ENCODE measurements around the gene PCDH9. TPM values are rescaled to one million over a fixed set of nuclear protein-coding genes. Genes with fewer than 3 reads are reported as not detected.

The PCDH9 gene, protein sequence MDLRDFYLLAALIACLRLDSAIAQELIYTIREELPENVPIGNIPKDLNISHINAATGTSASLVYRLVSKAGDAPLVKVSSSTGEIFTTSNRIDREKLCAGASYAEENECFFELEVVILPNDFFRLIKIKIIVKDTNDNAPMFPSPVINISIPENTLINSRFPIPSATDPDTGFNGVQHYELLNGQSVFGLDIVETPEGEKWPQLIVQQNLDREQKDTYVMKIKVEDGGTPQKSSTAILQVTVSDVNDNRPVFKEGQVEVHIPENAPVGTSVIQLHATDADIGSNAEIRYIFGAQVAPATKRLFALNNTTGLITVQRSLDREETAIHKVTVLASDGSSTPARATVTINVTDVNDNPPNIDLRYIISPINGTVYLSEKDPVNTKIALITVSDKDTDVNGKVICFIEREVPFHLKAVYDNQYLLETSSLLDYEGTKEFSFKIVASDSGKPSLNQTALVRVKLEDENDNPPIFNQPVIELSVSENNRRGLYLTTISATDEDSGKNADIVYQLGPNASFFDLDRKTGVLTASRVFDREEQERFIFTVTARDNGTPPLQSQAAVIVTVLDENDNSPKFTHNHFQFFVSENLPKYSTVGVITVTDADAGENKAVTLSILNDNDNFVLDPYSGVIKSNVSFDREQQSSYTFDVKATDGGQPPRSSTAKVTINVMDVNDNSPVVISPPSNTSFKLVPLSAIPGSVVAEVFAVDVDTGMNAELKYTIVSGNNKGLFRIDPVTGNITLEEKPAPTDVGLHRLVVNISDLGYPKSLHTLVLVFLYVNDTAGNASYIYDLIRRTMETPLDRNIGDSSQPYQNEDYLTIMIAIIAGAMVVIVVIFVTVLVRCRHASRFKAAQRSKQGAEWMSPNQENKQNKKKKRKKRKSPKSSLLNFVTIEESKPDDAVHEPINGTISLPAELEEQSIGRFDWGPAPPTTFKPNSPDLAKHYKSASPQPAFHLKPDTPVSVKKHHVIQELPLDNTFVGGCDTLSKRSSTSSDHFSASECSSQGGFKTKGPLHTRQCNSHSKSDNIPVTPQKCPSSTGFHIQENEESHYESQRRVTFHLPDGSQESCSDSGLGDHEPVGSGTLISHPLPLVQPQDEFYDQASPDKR (N-terminal part only)
- total RNA-seq (2013; cell fraction: nucleolus; rRNA removed), result 0.02 TPM in 1 of 2 replicates, not detected in the other
- total RNA-seq (2014; rRNA removed), result 0.05 and 0.11 TPM in 2 replicates
- 0.04 and 0.05 TPM in 2 replicates for total RNA-seq (2014; rRNA removed; fragmentation: Illumina TruSeq; extraction: Trizol)
- total RNA-seq (2021), result 0.05 and 0.08 TPM in 2 replicates
- polyA plus RNA-seq (2011; ENCODE audit: low read depth), result 0.03 TPM
- 2.3 and 2.7 TPM in 2 replicates for polyA plus RNA-seq (2011; rRNA removed)
- 1.1 and 1.6 TPM in 2 replicates for polyA plus RNA-seq (2011; cell fraction: cytosol; rRNA removed)
- 1.8 and 1.9 TPM in 2 replicates for polyA plus RNA-seq (2011; cell fraction: nucleus; rRNA removed)
- polyA plus RNA-seq (2012), result not detected in 2 replicates
- polyA plus RNA-seq (2014; fragmentation: Illumina TruSeq; extraction: Trizol), result 0.12 and 0.14 TPM in 2 replicates
- polyA plus RNA-seq (2014; fragmentation: Nextera tagmentation; extraction: Ambion mirVana), result under 1 TPM; 0.02 to 0.05 TPM
- 0.03 and 0.05 TPM in 2 replicates for polyA plus RNA-seq (2014; rRNA removed)
- under 1 TPM in 1 of 2 experiments, not detected in 1; 0.09 TPM for polyA plus RNA-seq (2016; fragmentation: Nextera tagmentation; extraction: Ambion mirVana)
- polyA minus RNA-seq (2011; rRNA and poly(A)+ RNA removed), result 5.4 and 7.9 TPM in 2 replicates
- polyA minus RNA-seq (2011; cell fraction: cytosol; rRNA and poly(A)+ RNA removed), result 0.67 and 1.1 TPM in 2 replicates
- polyA minus RNA-seq (2011; cell fraction: nucleus; rRNA and poly(A)+ RNA removed), result 3.7 and 5.1 TPM in 2 replicates
- Bru-seq, nascent RNA, result percentile 1 among the genes with signal in this experiment
- BruChase-seq, experiment 1, labeled RNA remaining after a 6-hour chase, result percentile 0 among the genes with signal in this experiment
- BruChase-seq, experiment 2, labeled RNA remaining after a 2-hour chase, result percentile 2 among the genes with signal in this experiment
- long read RNA-seq, experiment 1, full-length matches to known transcripts, result 1 of 1 reads
- long read RNA-seq, experiment 1, partial matches to known transcripts, result 0 of 1 reads
- long read RNA-seq, experiment 1, other reads (novel, unspliced or antisense), result 0 of 1 reads
- long read RNA-seq, experiment 2, full-length matches to known transcripts, result 8 of 23 reads
- long read RNA-seq, experiment 2, partial matches to known transcripts, result 0 of 23 reads
- long read RNA-seq, experiment 2, other reads (novel, unspliced or antisense), result 15 of 23 reads

DNA sequence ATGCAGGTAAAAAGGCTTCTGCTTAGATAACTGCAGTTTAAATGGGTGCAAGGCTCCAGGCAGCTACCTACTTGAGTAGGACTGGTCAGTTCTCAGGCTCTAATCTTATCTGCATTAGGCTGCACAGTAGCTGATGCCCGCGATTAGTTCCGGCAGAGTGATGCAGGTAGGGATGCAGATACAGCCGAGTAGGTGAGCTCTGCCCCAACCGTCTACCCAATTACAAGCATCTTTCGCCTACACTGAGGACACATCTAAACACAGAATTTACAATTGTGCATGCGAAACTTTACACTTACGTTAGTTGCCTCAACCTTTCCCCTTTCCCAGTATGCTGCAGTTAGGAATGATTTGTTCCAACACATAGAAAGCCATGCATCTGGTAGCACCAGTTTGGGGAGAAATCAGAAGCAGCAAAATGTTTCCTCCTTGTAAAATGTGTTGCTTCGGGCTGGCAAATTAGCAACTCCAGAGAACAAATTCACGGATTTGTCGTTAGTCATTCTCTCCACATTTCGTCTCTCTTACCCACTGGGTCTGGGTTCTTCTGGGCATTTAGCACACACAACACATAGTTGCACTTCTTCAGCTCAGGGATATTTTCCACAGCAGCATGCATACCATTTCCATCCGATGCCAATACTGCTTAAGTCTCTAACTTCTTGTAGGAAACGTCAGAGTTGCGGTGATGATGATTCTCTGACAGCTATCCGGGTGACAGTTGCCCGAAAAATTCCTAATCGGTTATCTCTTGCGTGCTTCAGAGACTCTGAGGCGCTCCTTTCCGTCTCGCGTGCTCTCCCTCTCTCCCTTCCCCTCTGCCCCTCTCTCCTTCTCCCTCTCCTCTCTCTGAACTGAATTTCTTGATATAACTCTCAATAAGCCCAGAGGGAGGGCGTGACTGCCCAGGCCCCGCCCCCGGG, at the start of gene PCDH9:
PCDH9 (minus strand) TSS at position 856 of the 923 bp plus-strand sequence. CDS start 1,896 bp downstream, outside the sequence.
- SMC1A ChIA-PET (ENCODE audit: uncharacterized antibody, unreplicated experiment), result no interaction called here
- POLR2A ChIA-PET, result no interaction called here
- H3K4me2 ChIP-seq (ENCODE audit: control insufficient read depth, insufficient read depth), result peak within 1 kb of the TSS; percentile 88
- H3K79me2 ChIP-seq (ENCODE audit: control insufficient read depth, insufficient read depth, low read length), result no peaks in the 10 kb centered on the region
- CTCF ChIA-PET, result interaction anchor here (2.5 kb wide), 1 partner anchor 9 kb away, joined by 8 read pairs; no protein-coding TSS in a partner anchor
- RAD21 ChIA-PET (ENCODE audit: unreplicated experiment), result no interaction called here
- H3K36me3 ChIP-seq (ENCODE audit: control insufficient read depth in 2 of 2, insufficient read depth in 2 of 2, low read length in 1 of 2), result no peaks in the 10 kb centered on the region
- in situ Hi-C loops (cut with MboI) (loop anchor here (5.0 kb wide), 1 partner anchor 1572 kb away; no protein-coding TSS in a partner anchor), intact Hi-C loops (cut with micrococcal nuclease; ENCODE audit: unreplicated experiment) (loop anchor here (5.0 to 10.0 kb wide), 2 partner anchors 685 to 1302 kb away; no protein-coding TSS in a partner anchor)
- H3K27ac ChIP-seq (ENCODE audit: control insufficient read depth, insufficient read depth), result no peak within 1 kb of the TSS
- no peaks in the 10 kb centered on the region; the same call in 2 of the 3 replicates for H3K9me3 ChIP-seq (replicated peaks; ENCODE audit: control insufficient read depth, insufficient read depth, low read length)
- WGBS (ENCODE audit: insufficient coverage, insufficient replicate concordance, low lambda C conversion rate, missing lambda C conversion rate), result 9% methylated on average over 26 of the region's 26 CpGs
- no peak for FAIRE-seq
- H3K4me3 ChIP-seq, result peak within 1 kb of the TSS; percentile 73
- peaks cover 1 to 7% of the 10 kb centered on the region in 2 experiments; a peak in 3 of 4 replicates for H3K27me3 ChIP-seq (replicated peaks in 1 of 2; ENCODE audit: control insufficient read depth in 2 of 2, insufficient read depth in 2 of 2, low read length in 1 of 2)
- H3K9ac ChIP-seq (ENCODE audit: control insufficient read depth, insufficient read depth, low read length), result no peak within 1 kb of the TSS
- H3K4me1 ChIP-seq (ENCODE audit: control insufficient read depth, insufficient read depth, low read length), result no peaks in the 10 kb centered on the region; the same call in 1 of the 2 replicates
- BruUV-seq (replicated peaks), result no TSS peak
- no peaks in the 10 kb centered on the region for H4K20me1 ChIP-seq (ENCODE audit: control insufficient read depth, insufficient read depth)
- no peak for DNase-seq (ENCODE audit: low read depth, low spot score)
- H2AFZ ChIP-seq (ENCODE audit: control insufficient read depth, low read depth, low read length), result peak within 1 kb of the TSS; percentile 55
- ATAC-seq, result peak; percentile 6; the same call in 2 of the 3 replicates
- TF ChIP-seq SRF (IDR thresholded peaks at IDR 0.05; ENCODE audit: low read depth in 2 of 2, low read length in 2 of 2) (no peak), TCF3 (IDR thresholded peaks at IDR 0.05; ENCODE audit: borderline replicate concordance, insufficient read depth, low read depth, low read length) (no peak), HDGF (IDR thresholded peaks at IDR 0.05) (no peak), ZZZ3 (IDR thresholded peaks at IDR 0.05; ENCODE audit: control insufficient read depth, insufficient read length, low read depth) (no peak), ZSCAN29 (IDR thresholded peaks at IDR 0.05) (no peak)
- TF ChIP-seq, protein P1, sequence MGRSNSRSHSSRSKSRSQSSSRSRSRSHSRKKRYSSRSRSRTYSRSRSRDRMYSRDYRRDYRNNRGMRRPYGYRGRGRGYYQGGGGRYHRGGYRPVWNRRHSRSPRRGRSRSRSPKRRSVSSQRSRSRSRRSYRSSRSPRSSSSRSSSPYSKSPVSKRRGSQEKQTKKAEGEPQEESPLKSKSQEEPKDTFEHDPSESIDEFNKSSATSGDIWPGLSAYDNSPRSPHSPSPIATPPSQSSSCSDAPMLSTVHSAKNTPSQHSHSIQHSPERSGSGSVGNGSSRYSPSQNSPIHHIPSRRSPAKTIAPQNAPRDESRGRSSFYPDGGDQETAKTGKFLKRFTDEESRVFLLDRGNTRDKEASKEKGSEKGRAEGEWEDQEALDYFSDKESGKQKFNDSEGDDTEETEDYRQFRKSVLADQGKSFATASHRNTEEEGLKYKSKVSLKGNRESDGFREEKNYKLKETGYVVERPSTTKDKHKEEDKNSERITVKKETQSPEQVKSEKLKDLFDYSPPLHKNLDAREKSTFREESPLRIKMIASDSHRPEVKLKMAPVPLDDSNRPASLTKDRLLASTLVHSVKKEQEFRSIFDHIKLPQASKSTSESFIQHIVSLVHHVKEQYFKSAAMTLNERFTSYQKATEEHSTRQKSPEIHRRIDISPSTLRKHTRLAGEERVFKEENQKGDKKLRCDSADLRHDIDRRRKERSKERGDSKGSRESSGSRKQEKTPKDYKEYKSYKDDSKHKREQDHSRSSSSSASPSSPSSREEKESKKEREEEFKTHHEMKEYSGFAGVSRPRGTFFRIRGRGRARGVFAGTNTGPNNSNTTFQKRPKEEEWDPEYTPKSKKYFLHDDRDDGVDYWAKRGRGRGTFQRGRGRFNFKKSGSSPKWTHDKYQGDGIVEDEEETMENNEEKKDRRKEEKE (IDR thresholded peaks at IDR 0.05), result no peak
- TF ChIP-seq, protein P2, sequence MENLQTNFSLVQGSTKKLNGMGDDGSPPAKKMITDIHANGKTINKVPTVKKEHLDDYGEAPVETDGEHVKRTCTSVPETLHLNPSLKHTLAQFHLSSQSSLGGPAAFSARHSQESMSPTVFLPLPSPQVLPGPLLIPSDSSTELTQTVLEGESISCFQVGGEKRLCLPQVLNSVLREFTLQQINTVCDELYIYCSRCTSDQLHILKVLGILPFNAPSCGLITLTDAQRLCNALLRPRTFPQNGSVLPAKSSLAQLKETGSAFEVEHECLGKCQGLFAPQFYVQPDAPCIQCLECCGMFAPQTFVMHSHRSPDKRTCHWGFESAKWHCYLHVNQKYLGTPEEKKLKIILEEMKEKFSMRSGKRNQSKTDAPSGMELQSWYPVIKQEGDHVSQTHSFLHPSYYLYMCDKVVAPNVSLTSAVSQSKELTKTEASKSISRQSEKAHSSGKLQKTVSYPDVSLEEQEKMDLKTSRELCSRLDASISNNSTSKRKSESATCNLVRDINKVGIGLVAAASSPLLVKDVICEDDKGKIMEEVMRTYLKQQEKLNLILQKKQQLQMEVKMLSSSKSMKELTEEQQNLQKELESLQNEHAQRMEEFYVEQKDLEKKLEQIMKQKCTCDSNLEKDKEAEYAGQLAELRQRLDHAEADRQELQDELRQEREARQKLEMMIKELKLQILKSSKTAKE (IDR thresholded peaks at IDR 0.05; ENCODE audit: low read depth, poor library complexity, severe bottlenecking), result no peak
